Nephron (organoid): ENCODE data around the gene PPEF2.

ENCODE experiments used
- H3K27ac Mint-ChIP-seq, 3 experiments: 2 replicates each; pipeline ENCODE4 v1.8.0; 2020; ENCODE audit warnings: mixed read lengths in 3 of 3, mild to moderate bottlenecking in 2 of 3, moderate library complexity in 1 of 3
- H3K27me3 Mint-ChIP-seq: 2 replicates; pipeline ENCODE4 v1.8.0; 2021; ENCODE audit warnings: low read depth, mild to moderate bottlenecking, moderate library complexity, mixed read lengths
- H3K36me3 Mint-ChIP-seq: 2 replicates; pipeline ENCODE4 v1.8.0; 2020; ENCODE audit warnings: low read depth, mixed read lengths
- H3K4me1 Mint-ChIP-seq: 2 replicates; pipeline ENCODE4 v1.8.0; 2020; ENCODE audit warnings: mixed read lengths
- H3K4me3 Mint-ChIP-seq, 3 experiments: 2 replicates each; pipeline ENCODE4 v1.8.0; 2020; ENCODE audit warnings: mild to moderate bottlenecking in 3 of 3, mixed read lengths in 3 of 3, moderate library complexity in 2 of 3
- H3K9me3 Mint-ChIP-seq: 2 replicates; pipeline ENCODE4 v1.8.0; 2020; ENCODE audit warnings: mixed read lengths
- TF ChIP-seq, protein P1 (sequence below), 3 experiments: fragments of 200-600 bp; sonication (generic); IDR thresholded peaks; one replicate each; pipeline ENCODE4 v1.5.0; 2021; ENCODE audit warnings: antibody characterized with exemption in 3 of 3; ENCODE audit not compliant: unreplicated experiment in 3 of 3

PPEF2 gene

GRCh38 chr4:75908555-75908954 is 6.3 kb upstream of the PPEF2 start:
- H3K9me3 Mint-ChIP-seq = peaks cover 9% of the 10 kb centered on the region
- no peak overlapping the region for H3K4me3 Mint-ChIP-seq
- peak overlapping the region; percentile 9 to 76 (median 54) for H3K27ac Mint-ChIP-seq
- no peaks in the 10 kb centered on the region for H3K36me3 Mint-ChIP-seq
- TF ChIP-seq, protein P1, sequence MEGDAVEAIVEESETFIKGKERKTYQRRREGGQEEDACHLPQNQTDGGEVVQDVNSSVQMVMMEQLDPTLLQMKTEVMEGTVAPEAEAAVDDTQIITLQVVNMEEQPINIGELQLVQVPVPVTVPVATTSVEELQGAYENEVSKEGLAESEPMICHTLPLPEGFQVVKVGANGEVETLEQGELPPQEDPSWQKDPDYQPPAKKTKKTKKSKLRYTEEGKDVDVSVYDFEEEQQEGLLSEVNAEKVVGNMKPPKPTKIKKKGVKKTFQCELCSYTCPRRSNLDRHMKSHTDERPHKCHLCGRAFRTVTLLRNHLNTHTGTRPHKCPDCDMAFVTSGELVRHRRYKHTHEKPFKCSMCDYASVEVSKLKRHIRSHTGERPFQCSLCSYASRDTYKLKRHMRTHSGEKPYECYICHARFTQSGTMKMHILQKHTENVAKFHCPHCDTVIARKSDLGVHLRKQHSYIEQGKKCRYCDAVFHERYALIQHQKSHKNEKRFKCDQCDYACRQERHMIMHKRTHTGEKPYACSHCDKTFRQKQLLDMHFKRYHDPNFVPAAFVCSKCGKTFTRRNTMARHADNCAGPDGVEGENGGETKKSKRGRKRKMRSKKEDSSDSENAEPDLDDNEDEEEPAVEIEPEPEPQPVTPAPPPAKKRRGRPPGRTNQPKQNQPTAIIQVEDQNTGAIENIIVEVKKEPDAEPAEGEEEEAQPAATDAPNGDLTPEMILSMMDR (IDR thresholded peaks at IDR 0.05; ENCODE audit: unreplicated experiment in 3 of 3) = no peak
- H3K4me1 Mint-ChIP-seq = peaks cover 20% of the 10 kb centered on the region
- H3K27me3 Mint-ChIP-seq = no peaks in the 10 kb centered on the region

GRCh38 chr4:75907966-75908365 is 5.7 kb upstream of the PPEF2 start:
- Mint-ChIP-seq H3K27ac (peak overlapping the region; percentile 9 to 76 (median 54)), H3K27me3 (no peaks in the 10 kb centered on the region), H3K36me3 (no peaks in the 10 kb centered on the region), H3K4me1 (peaks cover 14% of the 10 kb centered on the region), H3K4me3 (no peak overlapping the region), H3K9me3 (peaks cover 9% of the 10 kb centered on the region)
- TF ChIP-seq, protein P1 (IDR thresholded peaks at IDR 0.05; ENCODE audit: unreplicated experiment in 3 of 3) = no peak

DNA sequence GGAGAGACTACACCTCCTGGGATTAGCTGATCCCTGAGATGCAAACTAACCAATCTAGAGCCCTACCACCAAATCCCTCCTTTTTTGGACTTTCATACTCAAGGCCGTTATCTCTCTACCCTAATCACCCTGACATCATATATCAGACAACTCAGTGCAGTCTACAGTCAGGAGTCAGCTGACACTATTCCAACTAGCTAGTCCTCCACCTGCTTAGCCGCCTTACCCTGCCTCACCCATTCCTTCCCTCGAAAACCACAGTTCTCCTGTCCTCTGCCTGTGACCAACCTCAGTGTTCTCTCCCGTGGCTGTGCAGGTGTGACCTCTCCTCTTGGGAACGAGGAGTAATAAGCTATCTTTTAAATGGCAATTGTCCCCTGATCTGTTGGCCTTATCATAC is 1.8 kb upstream of the PPEF2 start:
- Mint-ChIP-seq H3K27me3 (no peaks in the 10 kb centered on the region), H3K4me1 (peaks cover 11% of the 10 kb centered on the region)

DNA sequence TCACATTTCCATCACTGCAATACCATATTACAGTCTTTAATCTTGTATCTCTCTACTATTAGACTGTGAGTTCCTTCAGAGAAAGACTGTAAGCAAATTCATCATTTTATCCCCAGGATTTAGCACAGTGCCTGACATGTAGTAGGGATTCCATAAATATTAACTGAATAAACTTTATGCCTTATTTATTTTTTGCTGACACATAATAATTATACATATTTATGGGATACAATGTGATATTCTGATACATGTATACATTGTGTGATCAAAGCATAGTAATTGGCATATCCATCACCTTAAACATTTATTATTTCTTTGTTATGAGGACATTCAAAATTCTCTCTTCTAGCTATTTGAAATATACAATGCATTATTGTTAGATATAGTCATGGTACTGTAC is 3.7 kb downstream of the PPEF2 start:
- Mint-ChIP-seq H3K4me3 (no peak overlapping the region), H3K36me3 (no peaks in the 10 kb centered on the region), H3K27me3 (no peaks in the 10 kb centered on the region), H3K9me3 (peaks cover 3% of the 10 kb centered on the region), H3K4me1 (no peaks in the 10 kb centered on the region), H3K27ac (no peak overlapping the region)
- TF ChIP-seq, protein P1 (IDR thresholded peaks at IDR 0.05; ENCODE audit: unreplicated experiment in 3 of 3) = no peak

More for the DNA sequence above, 1.8 kb upstream of the PPEF2 start:
- no peak overlapping the region for H3K27ac Mint-ChIP-seq
- no peak overlapping the region for H3K4me3 Mint-ChIP-seq
- H3K36me3 Mint-ChIP-seq = no peaks in the 10 kb centered on the region
- TF ChIP-seq, protein P1 (IDR thresholded peaks at IDR 0.05; ENCODE audit: unreplicated experiment in 3 of 3) = no peak
- H3K9me3 Mint-ChIP-seq = no peaks in the 10 kb centered on the region

DNA sequence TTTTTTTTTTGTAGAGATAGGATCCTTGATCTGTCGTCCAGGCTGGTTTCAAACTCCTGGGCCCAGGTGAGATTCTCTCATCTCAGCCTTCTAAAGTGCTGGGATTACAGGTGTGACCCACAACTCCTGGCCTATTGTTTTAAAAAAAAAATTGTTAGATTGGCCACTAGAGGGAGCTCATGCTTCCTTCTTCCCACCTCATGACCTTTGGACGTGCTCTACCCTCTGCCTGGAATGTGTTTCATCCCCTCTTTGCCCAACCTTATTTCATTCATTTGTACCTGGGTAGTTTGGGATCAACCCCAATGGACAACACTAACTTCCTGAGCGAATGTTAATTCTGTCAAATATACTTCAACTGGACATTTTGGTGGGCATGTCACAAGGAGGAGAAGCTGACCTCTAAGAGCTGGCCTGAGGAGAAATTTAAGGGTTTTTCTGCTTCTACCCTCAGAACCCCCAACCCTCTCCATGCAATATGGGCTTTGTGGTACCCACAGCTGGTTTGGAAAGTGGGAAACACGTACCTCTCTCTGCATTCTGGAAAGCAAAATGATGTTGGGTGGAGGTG is 6.4 kb downstream of the PPEF2 start:
- Mint-ChIP-seq H3K4me1 (no peaks in the 10 kb centered on the region), H3K36me3 (no peaks in the 10 kb centered on the region), H3K27ac (no peak overlapping the region), H3K27me3 (peaks cover 9% of the 10 kb centered on the region), H3K4me3 (no peak overlapping the region), H3K9me3 (peaks cover 3% of the 10 kb centered on the region)
- TF ChIP-seq, protein P1 (IDR thresholded peaks at IDR 0.05; ENCODE audit: unreplicated experiment in 3 of 3) = peak; percentile 44 to 56 (median 54)

- H3K4me3 Mint-ChIP-seq = no peak overlapping the region
- no peak overlapping the region for H3K27ac Mint-ChIP-seq
- peaks cover 16% of the 10 kb centered on the region for H3K27me3 Mint-ChIP-seq
- TF ChIP-seq, protein P1 (IDR thresholded peaks at IDR 0.05; ENCODE audit: unreplicated experiment in 3 of 3) = no peak
- no peaks in the 10 kb centered on the region for H3K36me3 Mint-ChIP-seq
- no peaks in the 10 kb centered on the region for H3K4me1 Mint-ChIP-seq
- no peaks in the 10 kb centered on the region for H3K9me3 Mint-ChIP-seq
Observed at GRCh38 chr4:75892508-75892907, 9.7 kb downstream of the PPEF2 start.
